Inflammatory macrophage treated with lipopolysaccharide for 4 hours (primary cell): ENCODE results near the gene ZNF511.
"Not testable (repeated sequence)": the region's sequence is repeated elsewhere in the genome, so short reads cannot be mapped to it uniquely, and the experiment has no call there.

Experiments
- DNase-seq: peaks from one replicate; pipeline ENCODE4 v3.0.0-alpha.2; 2020

The ZNF511 gene

DNA sequence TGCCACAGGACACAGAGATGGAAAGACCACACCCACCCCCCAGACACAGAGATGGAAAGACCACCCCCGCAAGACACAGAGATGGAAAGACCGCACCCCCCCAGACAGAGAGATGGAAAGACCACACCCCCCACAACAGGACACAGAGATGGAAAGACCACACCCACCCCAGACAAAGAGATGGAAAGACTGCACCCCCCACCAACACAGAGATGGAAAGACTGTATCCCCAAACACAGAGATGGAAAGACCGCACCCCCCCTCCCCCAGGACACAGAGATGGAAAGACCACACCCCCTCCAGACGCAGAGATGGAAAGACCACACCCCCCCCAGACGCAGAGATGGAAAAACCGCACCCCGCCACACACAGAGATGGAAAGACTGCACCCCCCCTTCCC, 8.0 kb downstream of the ZNF511 start:
- DNase-seq, result no peak

DNA sequence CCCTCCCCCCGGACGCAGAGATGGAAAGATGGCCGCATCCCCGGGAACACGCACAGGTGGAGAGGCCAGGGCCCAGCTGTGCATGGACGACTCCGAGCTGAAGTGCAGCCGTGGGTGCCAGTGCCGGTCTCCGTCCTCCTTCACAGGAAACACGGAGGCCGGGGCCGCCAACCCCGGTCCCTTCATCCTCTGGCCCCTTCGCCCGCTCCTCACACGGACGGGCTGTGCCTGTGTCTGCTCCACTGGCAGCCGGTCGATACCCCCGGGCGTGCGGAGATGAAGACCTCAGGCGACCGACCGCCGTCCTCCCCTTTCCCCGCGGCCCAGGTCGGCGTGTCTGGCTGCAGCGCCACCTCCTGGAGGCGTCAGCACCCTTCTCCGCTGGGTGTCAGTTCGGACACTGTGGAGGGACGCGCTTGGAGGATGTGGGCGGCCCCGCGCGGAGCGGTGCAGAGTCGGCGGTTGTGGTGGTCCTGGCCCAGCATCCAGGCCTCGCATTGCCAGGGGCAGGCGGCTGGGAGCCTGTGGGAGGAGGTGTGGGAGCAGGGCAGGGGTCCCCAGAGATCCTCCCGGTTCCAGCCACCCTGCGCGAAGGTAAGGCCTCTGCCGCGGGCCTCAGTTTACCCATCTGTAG, 9.9 kb downstream of the ZNF511 start:
- peak; percentile 69 for DNase-seq

DNA sequence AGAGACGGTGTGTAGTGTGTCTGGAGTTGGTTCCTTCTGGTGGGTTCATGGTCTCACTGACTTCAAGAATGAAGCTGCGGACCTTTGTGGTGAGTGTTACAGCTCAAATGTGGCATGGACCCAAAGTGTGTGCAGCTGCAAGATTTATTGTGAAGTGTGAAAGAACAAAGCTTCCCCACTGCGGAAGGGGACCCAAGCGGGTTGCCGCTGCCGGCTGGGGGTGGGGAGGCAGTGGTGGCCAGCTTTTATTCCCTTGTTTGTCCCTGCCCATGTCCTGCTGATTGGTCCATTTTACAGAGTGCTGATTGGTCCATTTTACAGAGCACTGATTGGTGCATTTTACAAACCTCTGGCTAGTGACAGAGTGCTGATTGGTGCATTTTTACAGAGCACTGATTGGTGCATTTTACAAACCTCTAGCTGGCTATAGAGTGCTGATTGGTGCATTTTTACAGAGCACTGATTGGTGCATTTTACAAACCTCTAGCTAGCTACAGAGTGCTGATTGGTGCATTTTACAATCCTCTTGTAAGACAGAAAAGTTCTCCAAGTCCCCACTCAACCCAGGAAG, 12.2 kb downstream of the ZNF511 start:
- not testable (repeated sequence) for DNase-seq

DNA sequence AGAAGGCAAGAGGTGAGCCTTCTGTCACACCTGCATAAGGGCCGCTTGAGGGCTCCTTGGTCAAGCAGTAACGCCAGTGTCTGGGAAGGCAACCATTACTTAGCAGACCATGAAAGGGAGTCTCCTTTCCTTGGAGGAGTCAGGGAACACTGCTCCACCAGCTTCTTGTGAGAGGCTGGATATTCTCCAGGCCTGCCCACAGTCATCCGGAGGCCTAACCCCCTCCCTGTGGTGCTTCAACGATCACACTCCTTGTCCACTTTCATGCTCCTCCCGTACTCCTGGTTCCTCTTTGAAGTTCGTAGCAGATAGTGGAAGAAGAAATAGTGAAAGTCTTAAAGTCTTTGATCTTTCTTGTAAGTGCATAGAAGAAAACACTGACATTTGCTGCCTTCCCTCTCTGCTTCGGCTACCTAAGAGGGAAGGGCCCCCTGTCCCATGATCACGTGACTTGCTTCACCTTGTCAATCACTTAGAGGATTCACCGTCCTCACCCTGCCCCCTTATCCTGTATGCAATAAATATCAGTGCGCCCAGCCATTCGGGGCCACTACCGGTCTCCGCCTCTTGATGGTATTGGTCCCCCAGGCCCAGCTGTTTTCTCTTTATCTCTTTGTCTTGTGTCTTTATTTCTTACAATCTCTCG, 13.5 kb downstream of the ZNF511 start:
- not testable (repeated sequence) for DNase-seq

DNA sequence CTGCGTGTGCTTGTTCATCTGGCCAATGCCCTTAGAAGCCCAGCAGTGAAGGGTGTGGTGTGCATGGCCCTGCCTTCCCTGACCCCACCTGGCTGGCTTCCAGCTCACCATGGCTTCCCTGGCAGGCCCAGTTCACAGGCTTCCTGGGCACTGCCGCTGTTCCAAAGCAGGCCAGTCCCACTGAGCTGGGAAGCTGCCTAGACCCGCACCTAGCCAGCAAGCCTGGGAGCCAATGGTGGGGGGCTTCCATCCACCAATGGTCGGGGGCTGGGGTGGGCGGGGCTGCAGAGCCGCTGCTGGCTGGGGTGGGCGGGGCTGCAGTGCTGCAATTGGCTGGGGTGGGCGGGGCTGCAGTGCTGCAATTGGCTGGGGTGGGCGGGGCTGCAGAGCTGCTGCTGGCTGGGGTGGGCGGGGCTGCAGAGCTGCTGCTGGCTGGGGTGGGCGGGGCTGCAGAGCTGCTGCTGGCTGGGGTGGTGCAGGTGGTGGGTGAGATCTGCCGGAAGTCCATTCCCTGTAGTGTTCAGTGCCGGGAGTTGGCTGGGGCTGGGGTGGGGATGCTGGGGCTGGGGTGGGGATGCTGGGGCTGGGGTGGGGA, 15.6 kb downstream of the ZNF511 start:
- peak; percentile 20 for DNase-seq

DNA sequence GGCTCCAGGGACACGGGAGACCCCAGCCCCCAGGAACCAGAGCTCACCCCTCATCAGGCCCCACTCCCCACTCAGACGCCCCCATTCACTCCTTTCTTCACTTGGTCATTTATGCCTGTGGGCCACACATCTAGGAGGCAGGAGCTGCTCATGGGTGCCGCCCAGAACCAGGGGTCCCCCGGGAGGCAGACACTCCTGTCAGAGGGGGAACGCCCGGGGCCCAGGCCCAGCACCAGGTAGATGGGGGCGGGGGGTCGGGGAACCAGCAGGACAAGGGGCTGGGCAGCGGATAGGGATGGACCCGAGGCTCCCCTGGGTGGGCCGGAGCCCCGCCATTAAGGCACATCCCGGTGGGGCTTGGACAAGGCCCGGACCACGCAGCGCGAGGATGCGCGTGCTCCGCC, 16.1 kb downstream of the ZNF511 start:
- no peak for DNase-seq

DNA sequence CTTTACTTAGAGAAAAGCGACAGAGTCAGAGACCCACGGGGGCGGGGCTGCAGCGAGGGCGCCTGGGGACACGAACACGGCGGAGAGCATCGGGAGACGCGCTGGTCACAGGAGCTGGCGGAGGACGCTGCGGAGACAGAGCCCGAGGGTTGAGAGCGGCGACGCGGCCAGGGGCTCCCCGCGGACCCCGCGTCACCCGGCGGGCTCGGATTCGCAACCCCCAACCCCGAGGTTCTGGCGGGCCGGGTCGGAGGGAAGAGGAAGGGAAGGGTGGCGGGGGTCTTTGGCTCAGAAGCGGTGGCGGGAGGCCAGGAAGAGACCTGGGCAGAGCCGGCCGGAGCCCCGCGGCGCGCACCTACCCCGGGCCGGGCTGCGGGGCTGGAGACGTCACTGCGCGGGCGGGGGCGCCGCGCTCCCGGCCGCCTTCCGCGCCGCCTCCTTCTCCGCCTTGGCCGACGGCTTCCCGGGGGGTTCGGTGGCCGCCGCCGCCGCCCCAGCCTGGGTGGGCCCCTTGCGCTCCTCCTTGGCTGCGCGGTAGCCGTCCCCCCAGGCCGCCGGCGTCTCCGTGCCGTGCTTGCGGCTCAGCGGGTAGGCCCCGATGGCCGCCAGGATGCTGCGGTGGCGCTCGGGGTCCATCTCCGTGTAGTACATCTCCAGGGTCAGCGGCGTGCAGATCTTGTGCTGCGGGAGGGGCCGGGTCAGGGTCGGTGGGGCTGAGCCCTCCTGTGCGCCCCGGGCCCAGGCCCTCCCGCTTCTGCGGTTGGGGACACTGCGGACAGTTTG, 16.9 kb downstream of the ZNF511 start:
- no peak for DNase-seq

DNA sequence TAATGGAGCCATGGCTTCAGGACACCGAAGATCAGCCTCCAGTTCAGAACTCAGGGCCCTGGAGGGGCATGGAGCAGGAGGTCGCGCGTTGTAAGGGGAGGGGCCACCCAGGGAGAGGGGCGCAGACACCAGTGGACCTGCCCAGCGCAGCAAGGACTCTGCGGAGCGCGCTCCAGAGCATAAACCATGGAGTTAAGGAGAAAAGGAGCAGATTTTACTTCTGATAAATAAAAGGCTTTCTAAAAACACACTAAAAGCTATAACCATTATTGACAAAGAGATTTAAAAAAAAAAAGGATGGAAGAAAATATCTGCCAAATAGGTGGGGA, 17.5 kb downstream of the ZNF511 start:
- DNase-seq, result no peak

DNA sequence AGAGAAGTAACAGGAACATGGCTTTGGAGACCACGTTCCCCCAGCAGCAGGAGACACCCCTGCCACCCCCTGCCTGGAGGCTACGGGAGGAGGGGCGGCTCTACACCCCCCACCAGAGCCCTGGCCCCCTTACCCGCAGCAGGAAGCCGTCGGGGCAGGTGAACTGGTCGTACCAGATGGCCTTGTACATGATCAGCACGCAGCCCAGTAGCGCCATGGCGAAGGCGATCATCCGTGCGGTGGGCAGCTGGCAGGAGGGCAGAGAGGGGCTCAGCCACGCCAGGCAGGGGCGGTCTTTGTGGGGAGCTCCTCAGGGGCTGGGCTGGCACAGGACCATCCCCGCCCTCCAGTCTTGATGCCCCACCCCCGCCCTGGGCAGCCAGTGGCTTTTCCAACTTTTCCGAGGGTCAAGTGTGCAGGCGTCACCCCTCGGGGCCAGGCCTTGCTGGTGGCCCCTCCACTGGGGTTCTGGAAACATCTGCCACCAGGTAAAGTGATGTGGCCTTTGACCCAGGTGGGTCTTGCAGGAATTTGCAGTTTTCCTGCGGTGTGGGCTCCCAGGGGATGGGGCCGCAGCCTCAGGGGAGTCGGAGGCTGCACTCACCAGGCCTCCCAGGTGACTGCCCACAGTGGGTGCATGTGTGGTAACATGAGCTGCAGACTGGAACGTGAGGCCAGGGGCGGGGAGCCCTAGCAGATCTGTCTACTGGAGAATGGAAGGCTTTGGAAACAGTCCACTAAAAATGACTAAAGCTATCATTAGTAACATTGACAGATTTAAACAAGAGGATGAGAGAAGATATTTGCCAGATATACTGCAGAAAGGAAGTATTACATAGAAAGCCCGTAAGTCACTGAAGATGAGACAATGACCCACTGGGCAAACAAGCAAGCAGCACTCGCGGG, 18.3 kb downstream of the ZNF511 start:
- DNase-seq, result no peak

DNA sequence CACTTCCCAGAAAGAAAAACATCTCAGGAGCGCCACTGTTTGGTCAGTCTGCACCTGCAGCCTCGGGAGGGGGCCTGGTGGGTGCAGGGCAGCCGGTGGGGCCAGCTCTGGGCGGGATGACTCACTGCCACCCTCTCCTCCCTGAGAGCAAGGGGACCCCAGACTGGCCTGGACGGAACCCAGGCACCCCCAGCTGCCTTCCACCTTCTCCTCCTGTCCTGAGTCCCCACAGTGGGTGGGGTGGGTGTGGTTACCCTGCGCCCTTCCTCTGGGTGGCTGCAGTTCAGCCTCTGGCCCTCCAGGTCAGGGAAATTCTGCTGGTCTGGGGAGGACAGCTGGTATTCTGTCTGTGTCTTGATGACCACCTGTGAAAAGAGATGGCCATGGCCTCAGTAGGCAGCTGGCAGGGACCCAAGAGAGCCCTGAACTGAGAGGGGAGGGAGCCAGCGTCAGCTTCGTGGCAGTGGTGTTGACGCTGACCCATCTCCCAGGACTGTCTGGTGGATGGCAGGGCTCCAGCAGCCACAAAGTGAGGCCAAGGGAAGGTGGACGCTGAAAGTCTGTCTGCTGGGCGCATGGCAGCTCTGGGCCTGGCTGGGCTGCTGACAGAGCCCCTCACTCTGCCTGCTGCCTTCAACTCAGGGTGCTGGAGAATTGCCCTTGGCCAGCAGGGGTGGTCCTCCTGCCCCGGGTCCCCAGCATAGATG, 19.1 kb downstream of the ZNF511 start:
- DNase-seq, result no peak

DNA sequence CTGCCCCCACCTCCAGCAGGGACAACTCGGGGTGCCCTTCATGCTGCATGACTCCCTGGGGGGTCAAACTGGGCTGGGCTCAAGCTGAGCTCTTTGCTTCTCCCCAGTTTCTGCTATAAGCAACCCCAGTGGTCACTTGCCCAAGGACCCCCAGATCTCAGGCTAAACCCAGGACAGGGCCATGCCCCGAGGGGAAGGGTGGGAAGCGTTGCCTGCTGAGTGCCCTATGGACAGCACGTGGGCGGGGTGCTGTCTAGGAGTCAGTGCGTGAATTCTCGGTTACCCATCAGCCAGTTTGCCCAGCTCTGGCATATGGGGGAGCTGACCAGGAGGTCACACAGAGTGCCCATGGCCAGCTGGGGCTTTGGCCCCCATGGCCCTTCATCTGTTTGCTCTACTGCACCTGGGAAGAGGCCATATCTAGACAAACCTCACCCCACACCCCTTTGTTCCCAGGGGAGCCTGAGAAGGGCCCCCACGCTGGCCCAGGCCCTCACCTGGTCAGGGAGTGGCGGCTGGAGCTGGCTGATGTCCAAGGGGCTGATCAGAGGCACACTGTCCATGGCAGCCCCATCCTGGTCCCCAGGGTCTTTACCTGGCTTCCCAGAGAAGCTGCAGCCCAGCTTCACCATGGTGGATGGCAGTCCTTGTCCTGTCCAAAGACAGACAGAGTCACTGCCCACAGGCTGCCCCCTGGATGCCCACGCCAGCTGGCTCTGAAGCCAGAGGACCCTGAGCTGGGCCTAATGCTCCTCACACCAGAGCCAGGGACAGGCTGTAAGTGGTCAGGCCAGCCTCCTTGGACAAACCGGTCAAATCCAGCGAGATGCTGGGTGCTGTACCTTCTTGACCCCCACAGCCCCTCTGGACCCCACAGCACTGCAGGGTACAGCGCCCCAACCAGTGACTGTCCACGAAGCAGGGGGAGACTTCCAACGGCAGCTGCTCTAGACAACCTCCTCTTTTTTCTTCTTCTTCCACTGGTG, 19.9 kb downstream of the ZNF511 start:
- no peak for DNase-seq

DNA sequence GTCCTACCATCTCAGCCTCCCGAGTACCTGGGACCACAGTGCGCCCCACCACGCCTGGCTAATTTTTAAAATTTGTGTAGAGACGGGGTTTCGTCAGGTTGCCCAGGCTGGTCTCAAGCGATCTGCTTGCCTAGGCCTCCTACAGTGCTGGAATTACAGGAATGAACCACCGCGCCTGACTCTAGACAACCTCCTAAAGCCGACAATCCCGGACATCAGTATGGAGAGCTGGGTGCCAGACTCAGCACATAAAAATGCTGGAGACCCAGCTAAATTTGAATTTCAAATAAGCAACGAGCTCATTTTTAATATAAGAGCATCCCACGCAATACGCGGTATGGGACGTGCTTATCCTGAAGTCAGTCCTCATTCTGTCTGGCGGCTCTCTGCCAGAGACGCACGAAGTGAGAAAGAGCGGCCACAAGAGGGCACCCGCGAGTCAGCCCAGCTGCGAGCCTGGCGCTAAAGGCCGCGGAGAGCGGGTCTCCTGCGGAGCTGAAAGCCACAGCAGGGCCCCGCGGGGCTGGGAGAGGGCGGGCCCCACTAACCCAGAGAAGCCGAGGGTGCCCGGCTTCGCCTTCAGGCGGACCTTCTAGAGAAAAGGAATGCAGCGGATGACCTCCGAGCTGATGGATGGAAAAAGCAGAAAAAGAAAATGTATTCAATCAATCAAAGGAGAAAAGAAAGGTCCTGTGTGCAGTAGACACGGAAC, 20.9 kb downstream of the ZNF511 start:
- peak; percentile 79 for DNase-seq

DNA sequence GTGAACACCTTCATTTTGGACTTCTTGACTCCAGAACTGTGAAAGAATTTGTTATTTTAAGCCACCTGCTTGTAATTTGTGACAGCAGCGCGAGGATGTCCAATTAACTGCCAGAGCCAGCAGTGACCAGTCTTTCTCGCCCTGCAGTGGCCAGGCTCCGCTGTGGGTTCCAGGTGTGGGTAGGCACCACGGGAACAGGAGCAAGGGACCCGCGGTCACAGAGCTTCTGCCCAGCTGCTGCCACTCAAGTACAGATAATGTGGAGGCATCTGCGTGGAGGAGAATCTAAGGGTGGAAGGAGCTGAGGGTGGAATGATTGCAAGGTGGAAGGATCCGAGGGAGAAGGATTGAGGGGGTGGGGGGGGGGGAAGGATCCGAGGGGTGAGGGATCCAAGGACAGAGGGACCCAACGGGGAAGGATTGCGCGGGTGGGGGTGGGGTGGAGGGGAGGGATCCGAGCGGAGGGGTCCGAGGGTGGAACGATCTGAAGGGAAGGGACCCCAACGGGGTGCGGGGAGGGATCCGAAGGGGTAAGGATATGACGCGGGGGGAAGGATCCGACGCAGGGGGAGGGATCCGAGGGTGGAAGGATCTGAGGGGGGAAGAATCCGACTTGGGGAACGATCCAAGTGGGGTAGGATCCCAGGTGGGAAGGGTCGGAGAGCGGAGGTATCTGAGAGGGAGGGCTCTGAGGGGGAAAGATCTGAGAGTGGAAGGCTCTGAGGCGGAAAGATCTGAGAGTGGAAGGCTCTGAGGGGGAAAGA, 24.4 kb downstream of the ZNF511 start:
- DNase-seq, result no peak

DNA sequence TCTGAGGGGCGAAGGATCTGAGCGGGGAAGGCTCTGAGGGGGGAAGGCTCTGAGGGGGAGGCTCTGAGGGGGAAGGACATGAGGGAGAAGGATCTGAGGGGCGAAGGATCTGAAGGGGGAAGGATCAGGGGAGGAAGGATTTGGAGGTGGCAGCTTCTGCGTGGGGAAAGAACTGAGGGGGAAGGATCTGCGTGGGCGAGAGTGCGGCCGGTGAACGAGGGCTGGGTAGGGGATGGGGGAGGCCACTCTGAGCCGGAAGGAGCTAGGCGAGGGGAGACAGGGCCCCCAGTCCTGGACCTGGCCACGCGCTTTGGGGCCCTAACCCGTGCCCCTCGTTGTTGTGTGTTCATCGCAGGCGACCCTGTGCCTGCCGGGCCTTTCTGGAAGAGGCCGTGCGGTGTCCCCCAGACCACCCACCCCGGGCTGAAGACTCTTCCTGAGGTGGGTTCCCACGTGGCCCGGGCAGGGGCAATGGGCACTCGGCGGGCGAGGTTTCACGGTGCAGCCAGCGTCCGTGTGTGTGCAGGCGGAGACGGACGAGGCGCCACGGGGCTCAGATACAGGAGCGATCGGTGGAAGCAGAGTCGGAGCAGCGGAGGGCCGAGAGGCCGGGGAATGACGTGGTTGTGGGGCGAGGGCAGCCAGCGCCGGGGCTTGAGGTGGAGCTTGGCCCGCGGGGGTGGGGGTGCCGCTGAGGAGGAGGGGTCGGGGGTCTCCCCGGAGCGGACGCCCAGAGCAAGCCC, 26.0 kb downstream of the ZNF511 start:
- no peak for DNase-seq

DNA sequence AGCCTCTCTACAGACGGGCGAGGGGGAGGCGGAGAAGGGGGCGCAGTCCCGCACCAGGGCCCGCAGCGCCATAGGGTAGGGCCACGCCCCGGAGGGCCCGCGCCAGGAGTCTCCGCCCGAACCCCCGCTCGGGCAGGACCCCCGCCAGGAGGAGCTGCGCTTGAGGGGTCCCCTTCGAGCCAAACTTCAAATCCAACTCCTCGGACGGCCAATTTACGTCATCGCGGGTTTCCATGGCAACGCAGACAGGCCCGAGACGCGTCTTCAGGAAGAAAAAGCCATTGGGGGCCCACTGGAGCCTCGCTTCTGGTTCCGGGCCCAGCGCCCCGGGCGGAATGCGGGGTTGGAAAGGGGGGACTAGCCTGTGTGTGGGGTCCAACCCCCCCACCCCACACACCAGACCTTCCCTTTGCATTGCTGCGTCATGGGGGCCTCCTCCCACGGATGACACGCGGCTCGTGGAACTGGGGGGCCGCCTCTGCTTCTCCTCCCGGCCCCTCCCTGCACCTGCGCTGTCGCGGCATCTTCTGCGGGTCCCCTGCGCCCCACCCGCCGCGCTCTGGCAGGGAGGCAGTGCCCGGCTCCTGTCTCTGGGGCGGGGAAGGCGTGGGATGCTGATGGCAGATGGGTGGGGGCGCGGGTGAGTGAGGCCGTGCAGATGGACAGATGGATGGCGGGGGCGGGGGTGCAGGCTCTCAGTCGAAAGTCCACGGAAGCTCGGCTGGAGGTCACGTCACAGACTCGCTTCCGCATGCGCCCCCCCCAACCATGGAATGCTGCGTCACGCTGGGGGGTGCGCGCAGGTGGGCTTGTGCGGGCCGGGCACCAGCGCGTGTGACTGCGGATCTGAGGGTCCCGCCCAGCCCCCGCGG, 26.8 kb downstream of the ZNF511 start:
- peak; percentile 52 for DNase-seq

DNA sequence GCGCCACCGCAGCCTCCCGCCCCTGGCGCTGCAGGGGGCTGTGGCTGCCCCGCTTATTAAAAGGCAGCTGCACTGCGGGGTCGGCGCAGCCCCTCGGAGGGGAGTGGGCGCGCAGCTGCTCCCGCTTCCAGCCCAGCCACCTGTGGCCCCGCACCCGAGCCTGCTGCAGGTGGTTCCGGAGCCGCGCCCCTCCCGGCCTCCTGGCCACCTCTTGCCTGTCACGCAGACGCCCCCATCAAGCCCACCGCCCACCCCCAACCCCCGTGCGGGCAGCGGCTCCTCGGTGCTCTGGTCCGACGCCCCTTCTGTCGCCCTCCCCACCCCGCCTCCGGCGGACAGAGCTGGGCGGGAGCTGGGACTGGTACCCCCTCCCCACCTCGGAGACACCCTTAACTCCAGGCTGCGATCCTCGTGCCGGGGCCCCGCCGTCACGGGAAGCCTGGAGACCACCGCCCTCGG, 27.4 kb downstream of the ZNF511 start:
- DNase-seq, result no peak
